ENCODE results near the gene SMIM3.
A peak's percentile ranks its signal among the peaks of the same experiment; 100 is the strongest.

DNA sequence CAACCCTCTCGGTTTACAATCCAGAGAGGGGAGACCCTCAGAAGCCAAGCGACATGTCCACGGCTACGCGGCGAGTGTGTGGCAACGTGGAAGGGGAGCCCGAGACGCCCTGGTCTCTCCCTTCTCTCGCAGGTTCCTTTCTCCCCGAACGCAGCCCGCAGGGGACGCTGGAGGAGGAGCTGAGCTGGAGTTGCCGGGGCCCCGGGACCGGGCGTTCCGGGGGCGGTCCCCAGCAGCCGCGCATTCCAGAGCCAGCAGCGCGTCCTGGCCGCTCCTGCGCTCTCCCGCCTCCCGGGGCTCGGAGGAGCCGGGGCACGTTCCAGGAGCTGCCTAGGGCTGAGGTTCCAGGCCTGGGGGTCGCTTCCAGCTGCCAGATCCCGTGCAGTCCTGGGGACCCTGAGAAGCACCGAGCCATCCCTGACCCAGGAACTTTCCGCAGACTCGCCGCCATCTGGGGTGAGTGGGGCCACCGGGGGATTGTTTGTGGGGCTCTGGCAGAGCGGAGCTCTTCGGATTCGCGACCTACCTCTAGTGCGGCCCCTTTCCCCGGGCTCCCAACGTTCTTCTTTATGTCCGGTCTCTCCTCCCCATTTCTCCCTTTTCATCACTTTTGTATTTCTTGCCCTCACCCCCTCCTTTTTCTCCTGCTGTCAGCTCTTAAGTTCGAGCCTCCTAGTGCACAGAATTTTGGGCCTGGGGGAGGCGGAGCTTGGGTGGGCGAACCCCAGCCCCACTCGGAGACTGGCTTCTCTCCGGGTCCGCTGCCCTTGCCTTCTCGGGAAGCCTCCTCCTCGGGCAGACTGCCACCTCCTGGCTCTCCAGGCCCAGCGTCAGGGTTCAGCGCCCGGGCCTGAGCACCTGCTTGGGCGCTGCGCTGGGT is at the start of gene SMIM3:
- TF ChIP-seq POLR2AphosphoS5 (IDR thresholded peaks at IDR 0.05; ENCODE audit: low read length) (0 out of 2 replicates have a peak, but pooled peaks have one; percentile 34), EP300 (IDR thresholded peaks at IDR 0.05; ENCODE audit: borderline replicate concordance in 1 of 2, control insufficient read depth in 1 of 2, low read depth in 2 of 2, low read length in 2 of 2) (no peak), POLR2A (IDR thresholded peaks at IDR 0.05; ENCODE audit: low read depth, low read length) (peak; percentile 58; the same call in 1 of the 2 replicates), ESRRA (IDR thresholded peaks at IDR 0.05; ENCODE audit: low read length) (no peak), NFIC (IDR thresholded peaks at IDR 0.05; ENCODE audit: low read depth, low read length) (no peak), EED (IDR thresholded peaks at IDR 0.05; ENCODE audit: low read depth) (peak; percentile 64), ZNF207 (IDR thresholded peaks at IDR 0.05; ENCODE audit: borderline replicate concordance) (no peak), CHD2 (IDR thresholded peaks at IDR 0.05; ENCODE audit: borderline replicate concordance, low read depth, low read length) (no peak), TAF1 (IDR thresholded peaks at IDR 0.05; ENCODE audit: borderline replicate concordance, low read depth, low read length) (peak; percentile 6; the same call in 1 of the 2 replicates), CREB1 (IDR thresholded peaks at IDR 0.05; ENCODE audit: low read depth) (no peak), FOXM1 (IDR thresholded peaks at IDR 0.05; ENCODE audit: low read depth, low read length) (no peak)
- TF ChIP-seq, protein P1, sequence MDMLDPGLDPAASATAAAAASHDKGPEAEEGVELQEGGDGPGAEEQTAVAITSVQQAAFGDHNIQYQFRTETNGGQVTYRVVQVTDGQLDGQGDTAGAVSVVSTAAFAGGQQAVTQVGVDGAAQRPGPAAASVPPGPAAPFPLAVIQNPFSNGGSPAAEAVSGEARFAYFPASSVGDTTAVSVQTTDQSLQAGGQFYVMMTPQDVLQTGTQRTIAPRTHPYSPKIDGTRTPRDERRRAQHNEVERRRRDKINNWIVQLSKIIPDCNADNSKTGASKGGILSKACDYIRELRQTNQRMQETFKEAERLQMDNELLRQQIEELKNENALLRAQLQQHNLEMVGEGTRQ (IDR thresholded peaks at IDR 0.05; ENCODE audit: borderline replicate concordance, low read depth, low read length), result no peak
- TF ChIP-seq, protein P2, sequence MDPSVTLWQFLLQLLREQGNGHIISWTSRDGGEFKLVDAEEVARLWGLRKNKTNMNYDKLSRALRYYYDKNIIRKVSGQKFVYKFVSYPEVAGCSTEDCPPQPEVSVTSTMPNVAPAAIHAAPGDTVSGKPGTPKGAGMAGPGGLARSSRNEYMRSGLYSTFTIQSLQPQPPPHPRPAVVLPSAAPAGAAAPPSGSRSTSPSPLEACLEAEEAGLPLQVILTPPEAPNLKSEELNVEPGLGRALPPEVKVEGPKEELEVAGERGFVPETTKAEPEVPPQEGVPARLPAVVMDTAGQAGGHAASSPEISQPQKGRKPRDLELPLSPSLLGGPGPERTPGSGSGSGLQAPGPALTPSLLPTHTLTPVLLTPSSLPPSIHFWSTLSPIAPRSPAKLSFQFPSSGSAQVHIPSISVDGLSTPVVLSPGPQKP (IDR thresholded peaks at IDR 0.05; ENCODE audit: low read depth, low read length), result no peak
- TF ChIP-seq, protein P3, sequence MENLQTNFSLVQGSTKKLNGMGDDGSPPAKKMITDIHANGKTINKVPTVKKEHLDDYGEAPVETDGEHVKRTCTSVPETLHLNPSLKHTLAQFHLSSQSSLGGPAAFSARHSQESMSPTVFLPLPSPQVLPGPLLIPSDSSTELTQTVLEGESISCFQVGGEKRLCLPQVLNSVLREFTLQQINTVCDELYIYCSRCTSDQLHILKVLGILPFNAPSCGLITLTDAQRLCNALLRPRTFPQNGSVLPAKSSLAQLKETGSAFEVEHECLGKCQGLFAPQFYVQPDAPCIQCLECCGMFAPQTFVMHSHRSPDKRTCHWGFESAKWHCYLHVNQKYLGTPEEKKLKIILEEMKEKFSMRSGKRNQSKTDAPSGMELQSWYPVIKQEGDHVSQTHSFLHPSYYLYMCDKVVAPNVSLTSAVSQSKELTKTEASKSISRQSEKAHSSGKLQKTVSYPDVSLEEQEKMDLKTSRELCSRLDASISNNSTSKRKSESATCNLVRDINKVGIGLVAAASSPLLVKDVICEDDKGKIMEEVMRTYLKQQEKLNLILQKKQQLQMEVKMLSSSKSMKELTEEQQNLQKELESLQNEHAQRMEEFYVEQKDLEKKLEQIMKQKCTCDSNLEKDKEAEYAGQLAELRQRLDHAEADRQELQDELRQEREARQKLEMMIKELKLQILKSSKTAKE (IDR thresholded peaks at IDR 0.05; ENCODE audit: low read depth, poor library complexity, severe bottlenecking), result no peak

Data from GM12878 (cell line).